Hepatocyte (in vitro differentiated cells): Measurements from ENCODE around the gene ACTL10. TPM values are rescaled to one million over a fixed set of nuclear protein-coding genes. Genes with fewer than 3 reads are reported as not detected.

Experiments used
- DNase-seq: peaks from one replicate; pipeline ENCODE4 v3.0.0-alpha.2; 2016; ENCODE audit warnings: low spot score
- H2AFZ ChIP-seq: fragments of 200-600 bp; sonication (generic); 2 replicates; pipeline ENCODE4 v1.6.0; 2016; ENCODE audit warnings: antibody characterized with exemption, mild to moderate bottlenecking
- H3K27ac ChIP-seq: fragments of 200-600 bp; sonication (generic); 2 replicates; pipeline ENCODE4 v1.5.1; 2016; ENCODE audit warnings: mild to moderate bottlenecking
- H3K27me3 ChIP-seq: fragments of 200-600 bp; sonication (generic); 2 replicates; pipeline ENCODE4 v1.6.1; 2016
- H3K36me3 ChIP-seq: fragments of 200-600 bp; sonication (generic); replicated peaks from 2 replicates; pipeline ENCODE4 v1.5.1; 2016; ENCODE audit warnings: low read depth; ENCODE audit not compliant: insufficient read depth
- H3K4me1 ChIP-seq: fragments of 200-600 bp; sonication (generic); 2 replicates; pipeline ENCODE4 v1.5.1; 2016; ENCODE audit warnings: mild to moderate bottlenecking, moderate library complexity; ENCODE audit not compliant: insufficient read depth
- H3K4me2 ChIP-seq: fragments of 200-600 bp; sonication (generic); 2 replicates; pipeline ENCODE4 v1.6.0; 2016
- H3K4me3 ChIP-seq: fragments of 200-600 bp; sonication (generic); 2 replicates; pipeline ENCODE4 v1.5.1; 2016; ENCODE audit warnings: mild to moderate bottlenecking
- H3K79me2 ChIP-seq: fragments of 200-600 bp; sonication (generic); 2 replicates; pipeline ENCODE4 v1.6.0; 2017; ENCODE audit warnings: mild to moderate bottlenecking
- H3K9me2 ChIP-seq: fragments of 200-600 bp; sonication (generic); replicated peaks from 2 replicates; pipeline ENCODE4 v1.6.0; 2017; ENCODE audit warnings: mild to moderate bottlenecking; ENCODE audit not compliant: insufficient read depth
- H3K9me3 ChIP-seq: fragments of 200-600 bp; sonication (generic); 2 replicates; pipeline ENCODE4 v1.5.1; 2016; ENCODE audit warnings: low read depth, mild to moderate bottlenecking
- H4K20me1 ChIP-seq: fragments of 200-600 bp; sonication (generic); 2 replicates; pipeline ENCODE4 v1.6.0; 2016; ENCODE audit warnings: mild to moderate bottlenecking; ENCODE audit not compliant: insufficient read depth, poor library complexity, severe bottlenecking
- CTCF ChIP-seq: fragments of 200-600 bp; sonication (generic); IDR thresholded peaks from 2 replicates; pipeline ENCODE4 v1.5.1; 2016; ENCODE audit warnings: antibody characterized with exemption, mild to moderate bottlenecking; ENCODE audit not compliant: poor library complexity
- EZH2 ChIP-seq: fragments of 200-600 bp; sonication (generic); IDR thresholded peaks from 2 replicates; pipeline ENCODE4 v1.6.1; 2016; ENCODE audit warnings: antibody characterized with exemption, mild to moderate bottlenecking, borderline replicate concordance
- EZH2phosphoT487 ChIP-seq: fragments of 200-600 bp; sonication (generic); IDR thresholded peaks from one replicate; pipeline ENCODE4 v1.6.1; 2018; ENCODE audit warnings: antibody characterized with exemption, mild to moderate bottlenecking, low read depth, moderate library complexity; ENCODE audit not compliant: unreplicated experiment, severe bottlenecking
- WGBS: methylation state at CpG from one replicate; pipeline ENCODE4 v1.1.6; 2016; ENCODE audit warnings: low lambda C conversion rate; ENCODE audit errors: missing lambda C conversion rate; 5-methylcytosine and 5-hydroxymethylcytosine counted together
- polyA plus RNA-seq: library from polyadenylated mRNA; unstranded; fragments of >200 nt; fragmentation: Nextera tagmentation; extraction: Ambion mirVana; gene quantifications from 2 replicates; pipeline ENCODE4 v1.2.1, GENCODE V29; 2016
- total RNA-seq: library from RNA; depleted of rRNA; stranded (reverse); fragments of >200 nt; gene quantifications from 2 replicates; pipeline ENCODE4 v1.2.3, GENCODE V29; 2014

Gene ACTL10
- total and polyA plus RNA-seq, 2 experiments from 2014 or later = 0.17 to 2.6 TPM

DNA sequence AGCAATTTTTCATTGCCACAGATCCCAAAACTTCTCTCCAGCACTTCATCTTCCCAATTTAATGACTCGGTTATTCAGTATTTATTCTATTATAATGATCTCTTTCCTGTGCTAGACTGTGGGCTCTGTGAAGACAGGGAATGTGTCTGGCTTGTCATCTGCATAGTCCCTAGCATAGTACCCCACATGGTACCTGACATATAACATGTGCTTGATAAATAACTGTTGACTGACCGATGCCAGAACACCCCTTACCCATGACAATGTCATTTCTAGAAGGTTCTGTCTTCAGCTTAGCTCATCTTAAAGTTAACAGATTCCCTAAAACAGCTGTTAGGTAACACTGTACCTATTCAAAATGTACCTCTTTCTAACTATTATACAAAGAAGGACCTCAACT is 49.8 kb downstream of the ACTL10 start:
- Histone ChIP-seq H3K4me3 (no peak overlapping the region), H3K9me3 (no peaks in the 10 kb centered on the region), H3K4me2 (no peak overlapping the region), H4K20me1 (no peaks in the 10 kb centered on the region), H3K79me2 (no peaks in the 10 kb centered on the region), H3K27ac (no peak overlapping the region), H2AFZ (no peak overlapping the region), H3K36me3 (no peaks in the 10 kb centered on the region), H3K27me3 (no peaks in the 10 kb centered on the region), H3K4me1 (no peaks in the 10 kb centered on the region), H3K9me2 (no peaks in the 10 kb centered on the region)
- no peak for DNase-seq
- TF ChIP-seq EZH2 = no peak
- TF ChIP-seq EZH2phosphoT487 = no peak
- no peak for TF ChIP-seq CTCF
- WGBS = 95% methylated on average over 2 of the region's 2 CpGs

Other genes with a start within 250 kb of the ACTL10 start
- 24.5 and 28.0 TPM in 2 replicates for gene SNTA1, start 223.2 kb upstream of the ACTL10 start, total RNA-seq
- gene SNTA1, start 223.2 kb upstream of the ACTL10 start, polyA plus RNA-seq = 24.0 and 24.6 TPM in 2 replicates
- gene CBFA2T2, start 176.8 kb upstream of the ACTL10 start, total RNA-seq = 29.2 and 31.1 TPM in 2 replicates
- 33.1 and 37.5 TPM in 2 replicates for gene CBFA2T2, start 176.8 kb upstream of the ACTL10 start, polyA plus RNA-seq
- gene C20orf144, start 4.6 kb upstream of the ACTL10 start, total RNA-seq = 0.30 TPM in 1 of 2 replicates, not detected in the other
- 0.41 and 0.46 TPM in 2 replicates for gene C20orf144, start 4.6 kb upstream of the ACTL10 start, polyA plus RNA-seq
- gene NECAB3, start 7.5 kb downstream of the ACTL10 start, total RNA-seq = 46.2 and 50.6 TPM in 2 replicates
- 55.4 and 64.9 TPM in 2 replicates for gene NECAB3, start 7.5 kb downstream of the ACTL10 start, polyA plus RNA-seq
- gene E2F1, start 19.4 kb downstream of the ACTL10 start, total RNA-seq = 9.1 and 11.0 TPM in 2 replicates
- gene E2F1, start 19.4 kb downstream of the ACTL10 start, polyA plus RNA-seq = 11.8 and 14.3 TPM in 2 replicates
- gene PXMP4, start 53.4 kb downstream of the ACTL10 start, total RNA-seq = 3.9 and 4.1 TPM in 2 replicates
- gene PXMP4, start 53.4 kb downstream of the ACTL10 start, polyA plus RNA-seq = 4.7 and 4.8 TPM in 2 replicates
- gene ZNF341, start 65.1 kb downstream of the ACTL10 start, total RNA-seq = 1.2 and 2.3 TPM in 2 replicates
- gene ZNF341, start 65.1 kb downstream of the ACTL10 start, polyA plus RNA-seq = 3.1 and 3.6 TPM in 2 replicates
- gene CHMP4B, start 144.4 kb downstream of the ACTL10 start, total RNA-seq = 95.1 and 101 TPM in 2 replicates
- gene CHMP4B, start 144.4 kb downstream of the ACTL10 start, polyA plus RNA-seq = 7.3 and 8.1 TPM in 2 replicates